SK-N-SH (cell line): ENCODE results near the gene DLG2. TPM values are rescaled to one million over a fixed set of nuclear protein-coding genes. Genes with fewer than 3 reads are reported as not detected.

ENCODE experiments used
- CTCF ChIA-PET: fragments of 300-600, 350-600 bp; formaldehyde crosslinking; extraction: SDS; loops from one replicate; lab custom pipeline; 2021; lab: Yijun Ruan, JAX
- POLR2A ChIA-PET: fragments of 350-600 bp; sonication (Branson Sonifier 250); formaldehyde crosslinking; extraction: SDS; loops from one replicate; lab custom pipeline; 2020; ENCODE audit warnings: antibody characterized with exemption, inconsistent platforms; lab: Yijun Ruan, JAX
- DNase-seq: peaks from one replicate; pipeline ENCODE4 v3.0.0; 2012
- H2AFZ ChIP-seq: fragments of 200-600 bp; sonication (generic); 2 replicates; pipeline ENCODE4 v1.8.1; 2016; ENCODE audit warnings: antibody characterized with exemption, mild to moderate bottlenecking, low read depth
- H3F3A ChIP-seq: fragments of 200-600 bp; sonication (generic); replicated peaks from 2 replicates; pipeline ENCODE3; 2016; ENCODE audit warnings: antibody characterized with exemption, mild to moderate bottlenecking; ENCODE audit not compliant: insufficient read depth
- H3K27ac ChIP-seq, 2 experiments: fragments of 200-500 bp in 1 of 2; fragments of 200-600 bp in 1 of 2; sonication (Bioruptor generic) in 1 of 2; sonication (generic), shearing (Covaris generic) in 1 of 2; 2 replicates each; pipeline versions ENCODE4 v1.5.1 to v1.6.1; 2014 to 2016; ENCODE audit warnings: low read depth in 2 of 2, inconsistent platforms in 1 of 2, low read length in 1 of 2, mild to moderate bottlenecking in 1 of 2, mixed read lengths in 1 of 2
- H3K27me3 ChIP-seq: fragments of 200-600 bp; sonication (generic), shearing (Covaris generic); 2 replicates; pipeline ENCODE4 v1.6.1; 2016; ENCODE audit warnings: mixed run types; ENCODE audit not compliant: insufficient read depth
- H3K36me3 ChIP-seq, 2 experiments: fragments of 200-500 bp in 1 of 2; fragments of 200-600 bp in 1 of 2; sonication (Bioruptor generic) in 1 of 2; sonication (generic) in 1 of 2; replicated peaks in 1 of 2; 2 replicates each; pipeline versions ENCODE3 to v1.5.1; 2014 to 2016; ENCODE audit warnings: low read length in 1 of 2, mild to moderate bottlenecking in 1 of 2; ENCODE audit not compliant: insufficient read depth in 2 of 2, control insufficient read depth in 1 of 2
- H3K4me1 ChIP-seq, 2 experiments: fragments of 200-500 bp in 1 of 2; fragments of 200-600 bp in 1 of 2; sonication (Bioruptor generic) in 1 of 2; sonication (generic), shearing (Covaris generic) in 1 of 2; 2 replicates each; pipeline versions ENCODE4 v1.5.1 to v1.6.1; 2014 to 2016; ENCODE audit warnings: low read depth in 1 of 2, low read length in 1 of 2, mixed run types in 1 of 2; ENCODE audit not compliant: insufficient read depth in 2 of 2, control insufficient read depth in 1 of 2
- H3K4me2 ChIP-seq: fragments of 200-600 bp; sonication (generic), shearing (Covaris generic); 2 replicates; pipeline ENCODE4 v1.6.1; 2017; ENCODE audit warnings: mixed run types
- H3K4me3 ChIP-seq, 2 experiments: fragments of 200-500 bp in 1 of 2; fragments of 200-600 bp in 1 of 2; sonication (Bioruptor generic) in 1 of 2; sonication (generic), shearing (Covaris generic) in 1 of 2; 2 replicates each; pipeline versions ENCODE4 v1.5.1 to v1.8.1; 2014 to 2016; ENCODE audit warnings: low read depth in 2 of 2, inconsistent platforms in 1 of 2, low read length in 1 of 2, mild to moderate bottlenecking in 1 of 2, mixed read lengths in 1 of 2, moderate library complexity in 1 of 2
- H3K79me2 ChIP-seq: fragments of 200-600 bp; sonication (generic); 2 replicates; pipeline ENCODE4 v1.8.1; 2017; ENCODE audit warnings: mild to moderate bottlenecking; ENCODE audit not compliant: insufficient read depth
- H3K9ac ChIP-seq: fragments of 200-600 bp; sonication (generic); 2 replicates; pipeline ENCODE4 v1.6.1; 2017; ENCODE audit warnings: mixed run types
- H3K9me2 ChIP-seq: fragments of 200-600 bp; sonication (generic); 2 replicates; pipeline ENCODE4 v1.6.1; 2017; ENCODE audit warnings: mixed run types
- H3K9me3 ChIP-seq: fragments of 200-600 bp; sonication (generic); 2 replicates; pipeline ENCODE4 v1.6.1; 2017; ENCODE audit warnings: mixed run types, mild to moderate bottlenecking, moderate library complexity
- H4K20me1 ChIP-seq: fragments of 200-600 bp; sonication (generic); 2 replicates; pipeline ENCODE4 v1.6.1; 2017; ENCODE audit warnings: mild to moderate bottlenecking, mixed run types; ENCODE audit not compliant: insufficient read depth
- EZH2phosphoT487 ChIP-seq: fragments of 200-600 bp; sonication (generic); IDR thresholded peaks from 2 replicates; pipeline ENCODE4 v1.6.1; 2017; ENCODE audit warnings: low read depth, mixed run types, mild to moderate bottlenecking, antibody characterized with exemption, moderate library complexity, borderline replicate concordance
- FOSL2 ChIP-seq: IDR thresholded peaks from 2 replicates; pipeline ENCODE4 v1.4.0; 2012; ENCODE audit warnings: low read depth, mild to moderate bottlenecking, moderate library complexity, borderline replicate concordance
- FOXJ3 ChIP-seq: sonication (generic); formaldehyde crosslinking; IDR thresholded peaks from 2 replicates; pipeline ENCODE4 v1.5.1; 2020; ENCODE audit warnings: mild to moderate bottlenecking, missing genetic modification reagents
- GATA2 ChIP-seq: sonication (generic); formaldehyde crosslinking; IDR thresholded peaks from 2 replicates; pipeline ENCODE4 v1.5.0; 2020; ENCODE audit warnings: mild to moderate bottlenecking, missing genetic modification reagents
- JUND ChIP-seq: IDR thresholded peaks from 2 replicates; pipeline ENCODE4 v1.4.0; 2012
- MEF2A ChIP-seq: IDR thresholded peaks from 2 replicates; pipeline ENCODE4 v1.4.0; 2012; ENCODE audit warnings: low read depth, borderline replicate concordance
- NFIC ChIP-seq: IDR thresholded peaks from 2 replicates; pipeline ENCODE4 v1.4.0; 2012; ENCODE audit warnings: borderline replicate concordance
- PBX3 ChIP-seq: IDR thresholded peaks from 2 replicates; pipeline ENCODE4; 2012
- REST ChIP-seq: IDR thresholded peaks from 2 replicates; pipeline ENCODE4 v1.6.1; 2012; ENCODE audit warnings: mild to moderate bottlenecking, low read depth, low read length, moderate library complexity
- RXRA ChIP-seq: IDR thresholded peaks from 2 replicates; pipeline ENCODE4 v1.4.0; 2012; ENCODE audit warnings: low read depth, mild to moderate bottlenecking, borderline replicate concordance
- TAF1 ChIP-seq: IDR thresholded peaks from 2 replicates; pipeline ENCODE4 v1.6.1; 2012; ENCODE audit warnings: low read depth, mild to moderate bottlenecking, low read length, moderate library complexity, borderline replicate concordance
- YY1 ChIP-seq: IDR thresholded peaks from 2 replicates; pipeline ENCODE4 v1.4.0; 2012; ENCODE audit warnings: low read depth, mild to moderate bottlenecking
- WGBS: methylation state at CpG from one replicate; pipeline ENCODE4 v1.1.6; 2017; ENCODE audit warnings: low lambda C conversion rate; 5-methylcytosine and 5-hydroxymethylcytosine counted together
- polyA plus RNA-seq, 3 experiments: library from polyadenylated mRNA; depleted of rRNA; stranded (reverse); fragments of >200 nt; gene quantifications; 2 replicates each; pipeline ENCODE4 v1.2.3, GENCODE V29; 2012

The DLG2 gene
- polyA plus RNA-seq, 1 of the 3 experiments (the other 2 are of a cell fraction), result 0.21 TPM

GRCh38 chr11:83684071-83684470 is 1943.1 kb downstream of the DLG2 start (continued):
- TF ChIP-seq MEF2A, result no peak
- TF ChIP-seq EZH2phosphoT487, result no peak

GRCh38 chr11:83682611-83682973 is 1944.6 kb downstream of the DLG2 start:
- no peaks in the 10 kb centered on the region for H3K9me2 ChIP-seq
- 59% methylated on average over 1 of the region's 1 CpG for WGBS
- H3K4me3 ChIP-seq, result no peak overlapping the region
- no peaks in the 10 kb centered on the region for H3K36me3 ChIP-seq
- H3K27me3 ChIP-seq, result no peaks in the 10 kb centered on the region
- no peak for DNase-seq
- no peak overlapping the region for H3K27ac ChIP-seq
- TF ChIP-seq PBX3, result no peak
- TF ChIP-seq RXRA, result no peak
- TF ChIP-seq JUND, result no peak
- TF ChIP-seq EZH2phosphoT487, result no peak
- no peak for TF ChIP-seq YY1
- no peak for TF ChIP-seq NFIC
- TF ChIP-seq FOXJ3, result no peak
- TF ChIP-seq TAF1, result no peak
- TF ChIP-seq REST, result no peak
- no peak for TF ChIP-seq FOSL2
- TF ChIP-seq GATA2 (CRISPR knock-in tag), result no peak
- TF ChIP-seq, all 33 proteins: peak for 0
- no peaks in the 10 kb centered on the region for H3K9me3 ChIP-seq
- H4K20me1 ChIP-seq, result no peaks in the 10 kb centered on the region
- no peaks in the 10 kb centered on the region for H3K79me2 ChIP-seq
- CTCF ChIA-PET, result no interaction called here
- no peak overlapping the region for H2AFZ ChIP-seq
- no peak overlapping the region for H3K4me2 ChIP-seq
- no peak overlapping the region for H3K9ac ChIP-seq
- H3K4me1 ChIP-seq, result peaks cover 0 to 3% of the 10 kb centered on the region in 2 experiments; a peak in 1 of 4 replicates
- no peaks in the 10 kb centered on the region for H3F3A ChIP-seq
- POLR2A ChIA-PET, result no interaction called here
